NCI-H146 treated with DMSO at 0.1 percent for 48 hours (cell line): Measurements from ENCODE around the gene AGTPBP1.

Experiments used
- DNase-seq: peaks from one replicate; lab custom pipeline; 2025; ENCODE audit not compliant: unreplicated experiment; lab: John Stamatoyannopoulos, UW

Gene AGTPBP1

GRCh38 chr9:85502815-85503655 is 238.7 kb downstream of the AGTPBP1 start:
- DNase-seq = no peak

- DNase-seq = no peak
Measured at GRCh38 chr9:85501882-85502281, 239.9 kb downstream of the AGTPBP1 start.

- no peak for DNase-seq
Measured at GRCh38 chr9:85501456-85501855, 240.3 kb downstream of the AGTPBP1 start.
